Mucosa of stomach (tissue), 1 donor: ENCODE results near the gene ANOS1.

Experiments
- H3K27me3 ChIP-seq: one replicate; pipeline ENCODE4 v1.7.0; 2013; ENCODE audit warnings: mild to moderate bottlenecking, low read length; ENCODE audit not compliant: control insufficient read depth, insufficient read depth
- H3K36me3 ChIP-seq: one replicate; pipeline ENCODE4 v1.7.0; 2013; ENCODE audit warnings: low read length; ENCODE audit not compliant: control insufficient read depth, insufficient read depth
- H3K4me1 ChIP-seq: one replicate; pipeline ENCODE4 v1.7.0; 2013; ENCODE audit warnings: mild to moderate bottlenecking, low read length; ENCODE audit not compliant: control insufficient read depth, insufficient read depth
- H3K4me3 ChIP-seq: one replicate; pipeline ENCODE4 v1.7.0; 2013; ENCODE audit warnings: low read length
- H3K9ac ChIP-seq: one replicate; pipeline ENCODE4 v1.7.0; 2013; ENCODE audit warnings: mild to moderate bottlenecking, low read length, moderate library complexity
- H3K9me3 ChIP-seq: one replicate; pipeline ENCODE4 v1.7.0; 2013; ENCODE audit warnings: mild to moderate bottlenecking, low read length, moderate library complexity; ENCODE audit not compliant: control insufficient read depth
- donor health status: Pancreatic carcinoma.

Gene ANOS1

GRCh38 chrX:8738588-8739189 lies 6.8 kb upstream of the ANOS1 start:
- Histone ChIP-seq H3K4me1 (no peaks in the 10 kb centered on the region), H3K9ac (no peak overlapping the region), H3K36me3 (no peaks in the 10 kb centered on the region), H3K4me3 (no peak overlapping the region), H3K9me3 (no peaks in the 10 kb centered on the region), H3K27me3 (no peaks in the 10 kb centered on the region)

GRCh38 chrX:8737883-8738282 lies 5.9 kb upstream of the ANOS1 start:
- Histone ChIP-seq H3K4me3 (no peak overlapping the region), H3K27me3 (no peaks in the 10 kb centered on the region), H3K4me1 (no peaks in the 10 kb centered on the region), H3K9me3 (no peaks in the 10 kb centered on the region), H3K9ac (no peak overlapping the region), H3K36me3 (no peaks in the 10 kb centered on the region)

- Histone ChIP-seq H3K9ac (no peak overlapping the region), H3K9me3 (no peaks in the 10 kb centered on the region), H3K27me3 (peaks cover 16% of the 10 kb centered on the region), H3K36me3 (no peaks in the 10 kb centered on the region), H3K4me1 (no peaks in the 10 kb centered on the region), H3K4me3 (no peak overlapping the region)
Measured at GRCh38 chrX:8730812-8731558, 952 bp downstream of the ANOS1 start.

- H3K9me3 ChIP-seq = no peaks in the 10 kb centered on the region
- H3K36me3 ChIP-seq = no peaks in the 10 kb centered on the region
- peaks cover 16% of the 10 kb centered on the region for H3K27me3 ChIP-seq
- H3K4me3 ChIP-seq = no peak overlapping the region
- no peaks in the 10 kb centered on the region for H3K4me1 ChIP-seq
- no peak overlapping the region for H3K9ac ChIP-seq
Measured at GRCh38 chrX:8729811-8730210, 2.1 kb downstream of the ANOS1 start.

- H3K27me3 ChIP-seq = peaks cover 16% of the 10 kb centered on the region
- H3K4me1 ChIP-seq = no peaks in the 10 kb centered on the region
- no peak overlapping the region for H3K4me3 ChIP-seq
- H3K9ac ChIP-seq = no peak overlapping the region
- H3K9me3 ChIP-seq = no peaks in the 10 kb centered on the region
- H3K36me3 ChIP-seq = no peaks in the 10 kb centered on the region
Measured at GRCh38 chrX:8728932-8729535, 2.9 kb downstream of the ANOS1 start.

- Histone ChIP-seq H3K27me3 (peaks cover 11% of the 10 kb centered on the region), H3K4me3 (no peak overlapping the region), H3K36me3 (no peaks in the 10 kb centered on the region), H3K9me3 (no peaks in the 10 kb centered on the region), H3K9ac (no peak overlapping the region), H3K4me1 (no peaks in the 10 kb centered on the region)
Measured at GRCh38 chrX:8726031-8726652, 5.8 kb downstream of the ANOS1 start.

- no peaks in the 10 kb centered on the region for H3K4me1 ChIP-seq
- H3K9ac ChIP-seq = no peak overlapping the region
- H3K9me3 ChIP-seq = no peaks in the 10 kb centered on the region
- no peak overlapping the region for H3K4me3 ChIP-seq
- H3K27me3 ChIP-seq = no peaks in the 10 kb centered on the region
- H3K36me3 ChIP-seq = no peaks in the 10 kb centered on the region
Measured at GRCh38 chrX:8724300-8724699, 7.6 kb downstream of the ANOS1 start.

GRCh38 chrX:8721536-8721935 lies 10.4 kb downstream of the ANOS1 start:
- H3K9me3 ChIP-seq = no peaks in the 10 kb centered on the region
- H3K36me3 ChIP-seq = no peaks in the 10 kb centered on the region
- no peaks in the 10 kb centered on the region for H3K4me1 ChIP-seq
- H3K9ac ChIP-seq = no peak overlapping the region
- no peaks in the 10 kb centered on the region for H3K27me3 ChIP-seq
- H3K4me3 ChIP-seq = no peak overlapping the region

- Histone ChIP-seq H3K9me3 (no peaks in the 10 kb centered on the region), H3K36me3 (no peaks in the 10 kb centered on the region), H3K4me1 (no peaks in the 10 kb centered on the region), H3K27me3 (no peaks in the 10 kb centered on the region), H3K9ac (no peak overlapping the region), H3K4me3 (no peak overlapping the region)
Measured at GRCh38 chrX:8720136-8720535, 11.8 kb downstream of the ANOS1 start.

- Histone ChIP-seq H3K36me3 (no peaks in the 10 kb centered on the region), H3K4me3 (no peak overlapping the region), H3K9ac (no peak overlapping the region), H3K4me1 (no peaks in the 10 kb centered on the region), H3K9me3 (no peaks in the 10 kb centered on the region), H3K27me3 (no peaks in the 10 kb centered on the region)
Measured at GRCh38 chrX:8717354-8717753, 14.6 kb downstream of the ANOS1 start.

GRCh38 chrX:8714164-8714563 lies 17.8 kb downstream of the ANOS1 start:
- Histone ChIP-seq H3K4me1 (no peaks in the 10 kb centered on the region), H3K4me3 (no peak overlapping the region), H3K36me3 (no peaks in the 10 kb centered on the region), H3K9ac (no peak overlapping the region), H3K9me3 (no peaks in the 10 kb centered on the region), H3K27me3 (no peaks in the 10 kb centered on the region)

GRCh38 chrX:8711401-8711800 lies 20.5 kb downstream of the ANOS1 start:
- no peak overlapping the region for H3K9ac ChIP-seq
- H3K27me3 ChIP-seq = no peaks in the 10 kb centered on the region
- H3K9me3 ChIP-seq = no peaks in the 10 kb centered on the region
- no peaks in the 10 kb centered on the region for H3K36me3 ChIP-seq
- no peaks in the 10 kb centered on the region for H3K4me1 ChIP-seq
- no peak overlapping the region for H3K4me3 ChIP-seq
